Common myeloid progenitor, CD34-positive (primary cell): ENCODE data around the gene PRTFDC1.

Source experiments
- CTCF ChIA-PET: fragments of 350-600 bp; sonication (Branson Sonifier 250); formaldehyde crosslinking; loops from one replicate; lab custom pipeline; 2021; ENCODE audit warnings: antibody characterized with exemption; lab: Charles Lee
- POLR2A ChIA-PET: fragments of 350-600 bp; sonication (Branson Sonifier 250); formaldehyde crosslinking; loops from one replicate; lab custom pipeline; 2021; ENCODE audit warnings: antibody characterized with exemption; lab: Charles Lee
- DNase-seq, 3 donors: peaks; one replicate each; pipeline versions ENCODE4 v3.0.0 to v3.0.0-alpha.2; 2013
- H3K27ac ChIP-seq, 2 experiments: 1 replicate in 1 of 2; 2 replicates in 1 of 2; pipeline ENCODE4 v1.7.0; 2013; ENCODE audit warnings: inconsistent platforms in 2 of 2, low read length in 2 of 2, mild to moderate bottlenecking in 2 of 2, low read depth in 1 of 2, moderate library complexity in 1 of 2; ENCODE audit not compliant: severe bottlenecking in 2 of 2, insufficient read depth in 1 of 2, poor library complexity in 1 of 2
- H3K27me3 ChIP-seq, 5 experiments: replicated peaks in 2 of 5; 1 replicate in 3 of 5; 2 replicates in 2 of 5; pipeline versions ENCODE4 v1.6.1 to v1.7.0; 2013; ENCODE audit warnings: low read length in 4 of 5, mild to moderate bottlenecking in 2 of 5, moderate library complexity in 2 of 5, inconsistent platforms in 1 of 5; ENCODE audit not compliant: insufficient read depth in 5 of 5, control insufficient read depth in 4 of 5
- H3K36me3 ChIP-seq, 4 experiments: 1 replicate in 2 of 4; 2 replicates in 2 of 4; pipeline versions ENCODE4 v1.6.1 to v1.7.0; 2013; ENCODE audit warnings: low read length in 3 of 4, control low read depth in 1 of 4, mild to moderate bottlenecking in 1 of 4; ENCODE audit not compliant: control insufficient read depth in 4 of 4, insufficient read depth in 4 of 4
- H3K4me1 ChIP-seq, 4 experiments: 1 replicate in 3 of 4; 2 replicates in 1 of 4; pipeline versions ENCODE4 v1.6.1 to v1.7.1; 2013; ENCODE audit warnings: low read length in 3 of 4, mild to moderate bottlenecking in 3 of 4, control low read depth in 1 of 4, inconsistent platforms in 1 of 4, moderate library complexity in 1 of 4; ENCODE audit not compliant: control insufficient read depth in 4 of 4, insufficient read depth in 4 of 4; ENCODE audit errors: control extremely low read depth in 1 of 4
- H3K4me3 ChIP-seq, 7 experiments: 1 replicate in 4 of 7; 2 replicates in 3 of 7; pipeline versions ENCODE4 v1.5.1 to v1.7.0; 2013; ENCODE audit warnings: mild to moderate bottlenecking in 7 of 7, low read length in 6 of 7, moderate library complexity in 6 of 7, inconsistent platforms in 2 of 7, low read depth in 2 of 7, control low read depth in 1 of 7; ENCODE audit not compliant: insufficient read depth in 4 of 7, control insufficient read depth in 1 of 7; ENCODE audit errors: extremely low read depth in 1 of 7
- H3K9me3 ChIP-seq, 5 experiments: 1 replicate in 4 of 5; 2 replicates in 1 of 5; pipeline versions ENCODE4 v1.6.1 to v1.7.1; 2013; ENCODE audit warnings: low read length in 4 of 5, mild to moderate bottlenecking in 2 of 5, inconsistent platforms in 1 of 5, low read depth in 1 of 5, moderate library complexity in 1 of 5; ENCODE audit not compliant: control insufficient read depth in 4 of 5, insufficient read depth in 2 of 5; ENCODE audit errors: control extremely low read depth in 1 of 5
- WGBS: methylation state at CpG from one replicate; pipeline ENCODE4 v1.1.5; 2013; ENCODE audit not compliant: insufficient coverage; 5-methylcytosine and 5-hydroxymethylcytosine counted together

Gene PRTFDC1

GRCh38 chr10:24872790-24873182 lies 79.6 kb downstream of the PRTFDC1 start:
- Histone ChIP-seq H3K27ac (peak overlapping the region in 1 of 2 experiments; percentile 41), H3K36me3 (no peaks in the 10 kb centered on the region), H3K4me3 (peak overlapping the region in 1 of 7 experiments; percentile 33), H3K4me1 (peaks cover 0 to 14% (median 11%) of the 10 kb centered on the region in 4 experiments), H3K9me3 (peaks cover 0 to 5% (median 5%) of the 10 kb centered on the region in 5 experiments), H3K27me3 (no peaks in the 10 kb centered on the region)
- DNase-seq = no peak
- POLR2A ChIA-PET = no interaction called here
- CTCF ChIA-PET = no interaction called here
- 50% methylated on average over 1 of the region's 3 CpGs for WGBS

GRCh38 chr10:24872049-24872789 lies 80.2 kb downstream of the PRTFDC1 start:
- DNase-seq = peak in 1 of 3 donors; percentile 15
- H3K4me3 ChIP-seq = no peak overlapping the region
- WGBS = 100% methylated on average over 2 of the region's 6 CpGs
- no peaks in the 10 kb centered on the region for H3K36me3 ChIP-seq
- peaks cover 0 to 5% (median 5%) of the 10 kb centered on the region in 5 experiments for H3K9me3 ChIP-seq
- no peaks in the 10 kb centered on the region for H3K27me3 ChIP-seq
- no peak overlapping the region for H3K27ac ChIP-seq
- CTCF ChIA-PET = interaction anchor here (0.9 kb wide), 1 partner anchor 14 kb away, joined by 3 read pairs; no protein-coding TSS in a partner anchor
- peaks cover 0 to 14% (median 11%) of the 10 kb centered on the region in 4 experiments for H3K4me1 ChIP-seq
- POLR2A ChIA-PET = no interaction called here

GRCh38 chr10:24871011-24871935 lies 81.1 kb downstream of the PRTFDC1 start:
- no peak overlapping the region for H3K27ac ChIP-seq
- ChIA-PET POLR2A (no interaction called here), CTCF (interaction anchor here (0.6 to 1.5 kb wide), 5 partner anchors 8 to 253 kb away, joined by 3 to 5 read pairs (median 3); no protein-coding TSS in a partner anchor)
- H3K4me1 ChIP-seq = peaks cover 0 to 18% (median 11%) of the 10 kb centered on the region in 4 experiments
- WGBS = 98% methylated on average over 8 of the region's 13 CpGs
- H3K36me3 ChIP-seq = no peaks in the 10 kb centered on the region
- H3K4me3 ChIP-seq = no peak overlapping the region
- H3K9me3 ChIP-seq = peaks cover 0 to 5% (median 5%) of the 10 kb centered on the region in 5 experiments
- no peaks in the 10 kb centered on the region for H3K27me3 ChIP-seq
- no peak for DNase-seq

GRCh38 chr10:24869354-24870015 lies 82.9 kb downstream of the PRTFDC1 start:
- 57% methylated on average over 2 of the region's 2 CpGs for WGBS
- Histone ChIP-seq H3K36me3 (no peaks in the 10 kb centered on the region), H3K27me3 (no peaks in the 10 kb centered on the region), H3K4me3 (no peak overlapping the region), H3K9me3 (peaks cover 0 to 1% (median 0%) of the 10 kb centered on the region in 5 experiments), H3K4me1 (peaks cover 0 to 18% (median 11%) of the 10 kb centered on the region in 4 experiments), H3K27ac (no peak overlapping the region)
- CTCF ChIA-PET = interaction anchor here (1.0 kb wide), 2 partner anchors 74 to 152 kb away, joined by 3 read pairs; no protein-coding TSS in a partner anchor
- POLR2A ChIA-PET = interaction anchor here (0.6 kb wide), 1 partner anchor 52 kb away, joined by 3 read pairs; no protein-coding TSS in a partner anchor
- DNase-seq = no peak

- peak in 2 of 3 donors; percentile 40 to 41 for DNase-seq
- 80% methylated on average over 6 of the region's 7 CpGs for WGBS
- Histone ChIP-seq H3K27ac (peak overlapping the region in 1 of 2 experiments; percentile 22), H3K4me1 (peaks cover 0 to 5% (median 0%) of the 10 kb centered on the region in 4 experiments), H3K36me3 (no peaks in the 10 kb centered on the region), H3K4me3 (peak overlapping the region in 3 of 7 experiments; percentile 19 to 64 (median 38)), H3K27me3 (no peaks in the 10 kb centered on the region), H3K9me3 (peaks cover 0 to 6% (median 0%) of the 10 kb centered on the region in 5 experiments)
- ChIA-PET CTCF (no interaction called here), POLR2A (no interaction called here)
These were observed 85.5 kb downstream of the PRTFDC1 start for GRCh38 chr10:24866604-24867583.

GRCh38 chr10:24865783-24866182 lies 86.6 kb downstream of the PRTFDC1 start:
- POLR2A ChIA-PET = no interaction called here

More at GRCh38 chr10:24865783-24866182, 86.6 kb downstream of the PRTFDC1 start:
- Histone ChIP-seq H3K27ac (no peak overlapping the region), H3K4me1 (peaks cover 0 to 5% (median 0%) of the 10 kb centered on the region in 4 experiments), H3K9me3 (peaks cover 0 to 6% (median 0%) of the 10 kb centered on the region in 5 experiments), H3K27me3 (no peaks in the 10 kb centered on the region), H3K4me3 (no peak overlapping the region), H3K36me3 (no peaks in the 10 kb centered on the region)
- 100% methylated on average over 2 of the region's 3 CpGs for WGBS
- no peak for DNase-seq
- CTCF ChIA-PET = interaction anchor here (1.2 kb wide), 1 partner anchor 19 kb away, joined by 3 read pairs; no protein-coding TSS in a partner anchor
